Raji (cell line): ENCODE measurements around the gene SLC9A9.

Experiments used
- POLR2A ChIP-seq: IDR thresholded peaks from 2 replicates; pipeline ENCODE4 v1.6.1; 2011; ENCODE audit warnings: low read depth, low read length, control low read depth; ENCODE audit not compliant: insufficient read depth

The SLC9A9 gene

GRCh38 chr3:143263852-143264513 lies 584.3 kb downstream of the SLC9A9 start:
- no peak for TF ChIP-seq POLR2A

- no peak for TF ChIP-seq POLR2A
Observed at GRCh38 chr3:143261848-143262247, 586.4 kb downstream of the SLC9A9 start.

GRCh38 chr3:143258692-143259091 lies 589.6 kb downstream of the SLC9A9 start:
- no peak for TF ChIP-seq POLR2A

- no peak for TF ChIP-seq POLR2A
Observed at GRCh38 chr3:143256416-143256815, 591.9 kb downstream of the SLC9A9 start.

- TF ChIP-seq POLR2A, result no peak
Observed at GRCh38 chr3:143255739-143256138, 592.5 kb downstream of the SLC9A9 start.

- TF ChIP-seq POLR2A, result no peak
Observed at GRCh38 chr3:143252931-143253330, 595.3 kb downstream of the SLC9A9 start.

- TF ChIP-seq POLR2A, result no peak
Observed at GRCh38 chr3:143249014-143249413, 599.3 kb downstream of the SLC9A9 start.

- TF ChIP-seq POLR2A, result no peak
Observed at GRCh38 chr3:143247073-143247472, 601.2 kb downstream of the SLC9A9 start.

- no peak for TF ChIP-seq POLR2A
Observed at GRCh38 chr3:143245692-143246091, 602.6 kb downstream of the SLC9A9 start.

GRCh38 chr3:143244516-143245063 lies 603.7 kb downstream of the SLC9A9 start:
- TF ChIP-seq POLR2A, result no peak

- TF ChIP-seq POLR2A, result no peak
Observed at GRCh38 chr3:143243686-143244085, 604.6 kb downstream of the SLC9A9 start.

- TF ChIP-seq POLR2A, result no peak
Observed at GRCh38 chr3:143242691-143243090, 605.6 kb downstream of the SLC9A9 start.

- no peak for TF ChIP-seq POLR2A
Observed at GRCh38 chr3:143242101-143242500, 606.2 kb downstream of the SLC9A9 start.

GRCh38 chr3:143241481-143241951 lies 606.8 kb downstream of the SLC9A9 start:
- no peak for TF ChIP-seq POLR2A

- TF ChIP-seq POLR2A, result no peak
Observed at GRCh38 chr3:143240886-143241285, 607.4 kb downstream of the SLC9A9 start.

GRCh38 chr3:143239031-143239430 lies 609.2 kb downstream of the SLC9A9 start:
- no peak for TF ChIP-seq POLR2A
